Measurements from ENCODE around the gene STARD3NL. TPM values are rescaled to one million over a fixed set of nuclear protein-coding genes. Genes with fewer than 3 reads are reported as not detected.

Gene STARD3NL
- total RNA-seq, 1 experiment from 2014 or later: 24.5 TPM

DNA sequence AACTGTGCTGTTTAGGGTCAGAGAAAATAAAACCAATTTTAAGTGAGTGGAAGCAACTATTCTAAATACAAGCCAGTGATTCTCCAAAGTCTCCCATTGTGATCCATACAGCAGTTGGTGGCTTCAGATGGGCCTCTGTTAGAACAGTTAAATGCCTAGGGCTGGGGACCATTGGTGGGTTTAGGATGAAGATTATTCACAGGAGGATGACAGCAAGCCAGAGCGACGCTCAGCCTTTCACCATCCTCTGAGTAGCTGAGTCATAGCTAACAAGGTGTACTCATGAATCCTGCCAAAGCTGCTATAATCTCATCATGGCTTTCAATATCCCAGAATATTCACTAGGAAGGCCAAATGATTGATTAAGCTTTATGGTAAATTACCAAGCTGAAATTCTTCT is 39.6 kb downstream of the STARD3NL start:
- no TSS peak for BruUV-seq (replicated peaks)
- Mint-ChIP-seq H3K4me3 (ENCODE audit: unreplicated experiment) (no peak overlapping the region), H3K27me3 (ENCODE audit: insufficient read depth, unreplicated experiment) (no peaks in the 10 kb centered on the region), H3K9me3 (ENCODE audit: unreplicated experiment) (no peaks in the 10 kb centered on the region), H3K27ac (ENCODE audit: low read depth, unreplicated experiment) (no peak overlapping the region), H3K4me1 (ENCODE audit: insufficient read depth, unreplicated experiment) (no peaks in the 10 kb centered on the region), H3K36me3 (ENCODE audit: insufficient read depth, unreplicated experiment) (peaks cover 25% of the 10 kb centered on the region)
- CTCF ChIA-PET: interaction anchor here (0.5 to 10.2 kb wide), 10 partner anchors 11 to 588 kb away, joined by 3 to 293 read pairs (median 3); no protein-coding TSS in a partner anchor
- POLR2A ChIA-PET: interaction anchor here (1.0 kb wide), 1 partner anchor 40 kb away, joined by 3 read pairs; the partner anchor contains the start of gene STARD3NL
- TF ChIP-seq, protein P1, sequence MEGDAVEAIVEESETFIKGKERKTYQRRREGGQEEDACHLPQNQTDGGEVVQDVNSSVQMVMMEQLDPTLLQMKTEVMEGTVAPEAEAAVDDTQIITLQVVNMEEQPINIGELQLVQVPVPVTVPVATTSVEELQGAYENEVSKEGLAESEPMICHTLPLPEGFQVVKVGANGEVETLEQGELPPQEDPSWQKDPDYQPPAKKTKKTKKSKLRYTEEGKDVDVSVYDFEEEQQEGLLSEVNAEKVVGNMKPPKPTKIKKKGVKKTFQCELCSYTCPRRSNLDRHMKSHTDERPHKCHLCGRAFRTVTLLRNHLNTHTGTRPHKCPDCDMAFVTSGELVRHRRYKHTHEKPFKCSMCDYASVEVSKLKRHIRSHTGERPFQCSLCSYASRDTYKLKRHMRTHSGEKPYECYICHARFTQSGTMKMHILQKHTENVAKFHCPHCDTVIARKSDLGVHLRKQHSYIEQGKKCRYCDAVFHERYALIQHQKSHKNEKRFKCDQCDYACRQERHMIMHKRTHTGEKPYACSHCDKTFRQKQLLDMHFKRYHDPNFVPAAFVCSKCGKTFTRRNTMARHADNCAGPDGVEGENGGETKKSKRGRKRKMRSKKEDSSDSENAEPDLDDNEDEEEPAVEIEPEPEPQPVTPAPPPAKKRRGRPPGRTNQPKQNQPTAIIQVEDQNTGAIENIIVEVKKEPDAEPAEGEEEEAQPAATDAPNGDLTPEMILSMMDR (IDR thresholded peaks at IDR 0.05; ENCODE audit: unreplicated experiment): no peak
- DNase-seq (ENCODE audit: unreplicated experiment): peak; percentile 10
- intact Hi-C loops (cut with micrococcal nuclease): no loop called here

DNA sequence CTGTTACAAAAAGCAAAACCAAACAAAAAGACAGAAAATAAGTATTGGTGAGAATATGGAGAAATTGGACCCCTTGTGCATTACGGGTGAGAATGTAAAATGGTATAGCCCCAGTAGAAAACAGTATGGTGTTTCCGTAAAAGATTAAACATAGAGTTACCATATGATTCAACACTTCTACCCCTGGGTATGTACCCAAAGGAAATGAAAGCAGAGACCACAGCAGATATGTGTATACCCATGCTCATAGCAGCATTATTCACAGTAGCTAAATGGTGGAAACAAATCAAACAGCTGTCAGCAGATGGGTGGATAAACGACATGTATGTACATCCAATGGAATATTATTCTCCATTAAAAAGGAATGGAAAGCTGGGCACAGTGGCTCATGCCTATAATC is 42.4 kb downstream of the STARD3NL start:
- POLR2A ChIA-PET: no interaction called here
- no peaks in the 10 kb centered on the region for H3K27me3 Mint-ChIP-seq (ENCODE audit: insufficient read depth, unreplicated experiment)
- intact Hi-C loops (cut with micrococcal nuclease): no loop called here
- TSS peak; percentile 6 for BruUV-seq (replicated peaks)
- no peak overlapping the region for H3K27ac Mint-ChIP-seq (ENCODE audit: low read depth, unreplicated experiment)
- TF ChIP-seq, protein P1 (IDR thresholded peaks at IDR 0.05; ENCODE audit: unreplicated experiment): no peak
- CTCF ChIA-PET: interaction anchor here (0.7 to 10.2 kb wide), 10 partner anchors 9 to 987 kb away, joined by 3 to 293 read pairs (median 13); no protein-coding TSS in a partner anchor
- no peaks in the 10 kb centered on the region for H3K4me1 Mint-ChIP-seq (ENCODE audit: insufficient read depth, unreplicated experiment)
- H3K4me3 Mint-ChIP-seq (ENCODE audit: unreplicated experiment): no peak overlapping the region
- no peaks in the 10 kb centered on the region for H3K9me3 Mint-ChIP-seq (ENCODE audit: unreplicated experiment)
- DNase-seq (ENCODE audit: unreplicated experiment): no peak
- peaks cover 40% of the 10 kb centered on the region for H3K36me3 Mint-ChIP-seq (ENCODE audit: insufficient read depth, unreplicated experiment)

DNA sequence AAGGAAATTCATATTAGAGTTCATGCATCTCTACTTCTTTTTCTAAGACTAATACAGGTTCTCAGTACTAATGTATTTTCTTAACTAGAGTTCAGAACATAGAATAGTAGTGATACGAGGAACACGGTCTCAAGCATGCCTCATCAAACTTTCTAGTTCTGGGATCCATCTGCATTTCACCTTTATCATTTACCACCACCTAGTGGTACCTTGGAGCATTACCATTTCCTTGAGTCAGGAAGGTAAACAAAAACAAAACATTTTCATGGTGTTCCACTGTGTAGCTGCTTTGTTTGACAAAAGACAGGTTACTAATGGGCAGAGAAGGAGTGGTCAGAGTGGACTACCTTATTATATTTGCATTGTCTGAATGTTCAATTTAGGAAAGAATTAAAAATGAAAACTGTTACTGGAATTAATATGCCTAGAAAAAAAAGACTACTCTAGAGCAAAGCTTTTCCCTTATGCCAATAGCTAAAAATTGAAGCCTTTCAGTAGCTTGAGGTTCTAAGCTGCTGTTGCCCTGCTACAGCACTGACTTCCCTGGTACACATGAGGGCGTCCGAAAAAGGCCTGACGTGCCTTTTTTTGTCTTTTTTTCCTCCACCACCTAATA is 44.5 kb downstream of the STARD3NL start:
- ChIA-PET CTCF (interaction anchor here (0.6 to 10.2 kb wide), 48 partner anchors 8 to 989 kb away, joined by 3 to 293 read pairs (median 4); partner anchors contain the start of gene SFRP4), POLR2A (interaction anchor here (0.7 kb wide), 1 partner anchor 32 kb away, joined by 3 read pairs; no protein-coding TSS in a partner anchor)
- intact Hi-C loops (cut with micrococcal nuclease): loop anchor here (1.0 to 2.0 kb wide), 4 partner anchors 78 to 321 kb away; no protein-coding TSS in a partner anchor
- H3K27me3 Mint-ChIP-seq (ENCODE audit: insufficient read depth, unreplicated experiment): no peaks in the 10 kb centered on the region
- H3K4me1 Mint-ChIP-seq (ENCODE audit: insufficient read depth, unreplicated experiment): no peaks in the 10 kb centered on the region
- H3K27ac Mint-ChIP-seq (ENCODE audit: low read depth, unreplicated experiment): no peak overlapping the region
- no peaks in the 10 kb centered on the region for H3K9me3 Mint-ChIP-seq (ENCODE audit: unreplicated experiment)
- H3K36me3 Mint-ChIP-seq (ENCODE audit: insufficient read depth, unreplicated experiment): peaks cover 35% of the 10 kb centered on the region
- DNase-seq (ENCODE audit: unreplicated experiment): peak; percentile 71
- H3K4me3 Mint-ChIP-seq (ENCODE audit: unreplicated experiment): no peak overlapping the region
- TF ChIP-seq, protein P1 (IDR thresholded peaks at IDR 0.05; ENCODE audit: unreplicated experiment): peak; percentile 92
- no TSS peak for BruUV-seq (replicated peaks)

DNA sequence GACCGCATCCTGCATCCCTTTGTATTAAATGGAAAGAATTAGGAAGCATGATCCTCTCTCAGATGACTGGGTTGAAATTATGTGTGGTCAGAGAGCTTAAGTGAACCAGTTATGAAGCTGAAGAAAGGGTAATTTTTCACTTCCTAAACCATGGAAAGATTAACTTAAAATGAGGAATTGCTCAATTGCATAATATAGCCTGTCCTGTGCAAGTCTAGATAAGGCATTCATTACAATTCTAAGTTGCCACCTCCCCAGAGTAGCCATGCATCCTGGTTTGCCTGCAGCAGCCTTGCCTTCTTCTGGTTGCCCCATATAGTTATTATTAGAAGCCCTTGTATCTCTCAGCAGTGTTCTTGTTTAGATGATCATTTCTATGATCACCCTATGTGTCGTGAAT is 45.3 kb downstream of the STARD3NL start:
- no peaks in the 10 kb centered on the region for H3K4me1 Mint-ChIP-seq (ENCODE audit: insufficient read depth, unreplicated experiment)
- intact Hi-C loops (cut with micrococcal nuclease): loop anchor here (2.0 kb wide), 2 partner anchors 79 to 95 kb away; no protein-coding TSS in a partner anchor
- ChIA-PET CTCF (interaction anchor here (0.7 to 10.2 kb wide), 40 partner anchors 9 to 989 kb away, joined by 3 to 293 read pairs (median 4); partner anchors contain the start of gene SFRP4), POLR2A (interaction anchor here (0.7 kb wide), 1 partner anchor 10 kb away, joined by 3 read pairs; no protein-coding TSS in a partner anchor)
- no peaks in the 10 kb centered on the region for H3K27me3 Mint-ChIP-seq (ENCODE audit: insufficient read depth, unreplicated experiment)
- H3K27ac Mint-ChIP-seq (ENCODE audit: low read depth, unreplicated experiment): no peak overlapping the region
- no peaks in the 10 kb centered on the region for H3K9me3 Mint-ChIP-seq (ENCODE audit: unreplicated experiment)
- TF ChIP-seq, protein P1 (IDR thresholded peaks at IDR 0.05; ENCODE audit: unreplicated experiment): no peak
- H3K4me3 Mint-ChIP-seq (ENCODE audit: unreplicated experiment): no peak overlapping the region
- no peak for DNase-seq (ENCODE audit: unreplicated experiment)
- no TSS peak for BruUV-seq (replicated peaks)
- H3K36me3 Mint-ChIP-seq (ENCODE audit: insufficient read depth, unreplicated experiment): peaks cover 36% of the 10 kb centered on the region
